ENCODE data around the gene SMURF1.
"Not testable (repeated sequence)": the region's sequence is repeated elsewhere in the genome, so short reads cannot be mapped to it uniquely, and the experiment has no call there.

The SMURF1 gene

GRCh38 chr7:99118077-99118476 lies 25.8 kb downstream of the SMURF1 start:
- DNase-seq = no peak

- DNase-seq = no peak
Measured at GRCh38 chr7:99116144-99116543, 27.8 kb downstream of the SMURF1 start.

GRCh38 chr7:99115379-99115778 lies 28.5 kb downstream of the SMURF1 start:
- DNase-seq = no peak

- no peak for DNase-seq
Measured at GRCh38 chr7:99112979-99113378, 30.9 kb downstream of the SMURF1 start.

- no peak for DNase-seq
Measured at GRCh38 chr7:99112097-99112496, 31.8 kb downstream of the SMURF1 start.

GRCh38 chr7:99111591-99111990 lies 32.3 kb downstream of the SMURF1 start:
- DNase-seq = no peak

GRCh38 chr7:99109108-99110051 lies 34.5 kb downstream of the SMURF1 start:
- no peak for DNase-seq

- no peak for DNase-seq
Measured at GRCh38 chr7:99108613-99109012, 35.3 kb downstream of the SMURF1 start.

GRCh38 chr7:99106821-99107241 lies 37.1 kb downstream of the SMURF1 start:
- DNase-seq = no peak

GRCh38 chr7:99106411-99106810 lies 37.5 kb downstream of the SMURF1 start:
- DNase-seq = no peak

GRCh38 chr7:99105756-99106155 lies 38.2 kb downstream of the SMURF1 start:
- no peak for DNase-seq

- no peak for DNase-seq
Measured at GRCh38 chr7:99104631-99105030, 39.3 kb downstream of the SMURF1 start.

GRCh38 chr7:99103836-99104235 lies 40.1 kb downstream of the SMURF1 start:
- DNase-seq = not testable (repeated sequence)

GRCh38 chr7:99102809-99103690 lies 40.9 kb downstream of the SMURF1 start:
- no peak for DNase-seq

- DNase-seq = no peak
Measured at GRCh38 chr7:99102361-99102760, 41.5 kb downstream of the SMURF1 start.

- not testable (repeated sequence) for DNase-seq
Measured at GRCh38 chr7:99101516-99101915, 42.4 kb downstream of the SMURF1 start.

GRCh38 chr7:99099499-99100077 lies 44.3 kb downstream of the SMURF1 start:
- no peak for DNase-seq

GRCh38 chr7:99098824-99099498 lies 44.9 kb downstream of the SMURF1 start:
- DNase-seq = no peak

- no peak for DNase-seq
Measured at GRCh38 chr7:99098286-99098823, 45.6 kb downstream of the SMURF1 start.

GRCh38 chr7:99097730-99098129 lies 46.2 kb downstream of the SMURF1 start:
- no peak for DNase-seq

GRCh38 chr7:99096124-99096887 lies 47.6 kb downstream of the SMURF1 start:
- no peak for DNase-seq

GRCh38 chr7:99095698-99096097 lies 48.2 kb downstream of the SMURF1 start:
- no peak for DNase-seq
